HUES64 (cell line): ENCODE measurements around the gene AIG1.

Source experiments
- H3K27ac ChIP-seq: 2 replicates; pipeline ENCODE4 v1.7.0; 2013; ENCODE audit warnings: low read depth, low read length, inconsistent platforms
- H3K27me3 ChIP-seq: 2 replicates; pipeline ENCODE4 v1.6.1; 2013; ENCODE audit warnings: mild to moderate bottlenecking, low read length; ENCODE audit not compliant: insufficient read depth
- H3K36me3 ChIP-seq: 2 replicates; pipeline ENCODE4 v1.6.1; 2013; ENCODE audit warnings: mild to moderate bottlenecking, low read length; ENCODE audit not compliant: insufficient read depth
- H3K4me1 ChIP-seq: 2 replicates; pipeline ENCODE4 v1.6.1; 2013; ENCODE audit warnings: mild to moderate bottlenecking, low read length, moderate library complexity; ENCODE audit not compliant: insufficient read depth
- H3K4me3 ChIP-seq: 2 replicates; pipeline ENCODE4 v1.5.1; 2013; ENCODE audit warnings: mild to moderate bottlenecking, low read length, moderate library complexity
- H3K9ac ChIP-seq: 2 replicates; pipeline ENCODE4 v1.6.1; 2013; ENCODE audit warnings: mild to moderate bottlenecking, low read depth, low read length
- H3K9me3 ChIP-seq: 2 replicates; pipeline ENCODE4 v1.6.1; 2013; ENCODE audit warnings: low read depth, low read length; ENCODE audit not compliant: insufficient read depth
- WGBS: fragments of 150-250, 120-280 bp; methylation state at CpG from one replicate; pipeline ENCODE4 v1.1.7; 2013; ENCODE audit warnings: missing lambda C conversion rate; 5-methylcytosine and 5-hydroxymethylcytosine counted together

Gene AIG1

DNA sequence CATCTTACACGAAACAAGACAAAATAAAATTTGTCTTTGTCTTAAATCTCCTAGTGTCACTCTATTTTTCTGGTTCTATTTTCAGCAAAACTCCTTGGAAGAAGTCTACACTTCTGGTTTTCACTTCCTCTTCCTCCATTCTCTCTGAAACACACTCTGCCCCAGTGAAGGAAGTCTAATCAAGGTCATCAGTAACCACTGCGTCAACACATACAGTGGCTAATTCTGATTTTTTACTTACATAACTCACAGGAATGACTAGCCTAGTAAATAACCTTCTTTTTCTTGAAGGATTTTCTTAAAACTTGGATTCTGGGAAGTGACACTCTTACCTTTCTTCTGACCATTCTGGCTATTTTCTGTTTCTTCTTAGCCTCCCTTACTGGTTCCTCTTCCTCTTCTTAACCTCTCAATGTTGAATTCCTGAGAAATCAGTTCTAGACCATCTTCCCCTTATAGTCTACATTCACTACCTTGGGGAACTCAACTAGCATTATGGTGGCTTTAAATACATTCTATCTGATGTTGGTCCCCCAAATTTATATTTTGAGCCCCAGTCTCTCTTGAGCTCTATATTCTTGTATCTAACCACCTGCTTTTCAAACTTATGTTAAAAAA, 37.5 kb downstream of the AIG1 start:
- Histone ChIP-seq H3K9ac (no peak overlapping the region), H3K4me3 (no peak overlapping the region), H3K9me3 (no peaks in the 10 kb centered on the region), H3K27me3 (no peaks in the 10 kb centered on the region), H3K27ac (no peak overlapping the region), H3K36me3 (no peaks in the 10 kb centered on the region), H3K4me1 (no peaks in the 10 kb centered on the region)
- 93% methylated on average over 2 of the region's 2 CpGs for WGBS

DNA sequence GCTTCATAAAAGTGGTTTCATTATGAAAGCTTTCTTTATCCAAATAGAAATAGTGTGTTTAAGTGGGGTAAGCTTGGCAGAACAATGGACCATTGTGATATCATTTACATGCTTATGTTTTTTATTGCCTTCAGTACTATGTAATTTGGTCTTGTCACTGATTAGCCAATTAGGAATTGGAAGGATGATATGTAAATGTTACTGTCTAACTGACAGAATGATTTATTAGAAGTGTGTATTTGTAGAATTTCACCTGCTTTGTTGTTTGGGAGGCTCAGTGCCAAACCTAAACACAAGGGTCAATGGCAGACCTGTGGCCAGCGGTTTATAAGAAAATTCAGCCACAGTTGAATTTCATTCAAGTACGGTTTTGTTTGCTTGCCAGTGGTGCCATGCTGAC, 39.0 kb downstream of the AIG1 start:
- Histone ChIP-seq H3K9me3 (no peaks in the 10 kb centered on the region), H3K4me1 (no peaks in the 10 kb centered on the region), H3K9ac (no peak overlapping the region), H3K27ac (no peak overlapping the region), H3K4me3 (no peak overlapping the region), H3K36me3 (no peaks in the 10 kb centered on the region), H3K27me3 (no peaks in the 10 kb centered on the region)
- 92% methylated on average over 2 of the region's 2 CpGs for WGBS

DNA sequence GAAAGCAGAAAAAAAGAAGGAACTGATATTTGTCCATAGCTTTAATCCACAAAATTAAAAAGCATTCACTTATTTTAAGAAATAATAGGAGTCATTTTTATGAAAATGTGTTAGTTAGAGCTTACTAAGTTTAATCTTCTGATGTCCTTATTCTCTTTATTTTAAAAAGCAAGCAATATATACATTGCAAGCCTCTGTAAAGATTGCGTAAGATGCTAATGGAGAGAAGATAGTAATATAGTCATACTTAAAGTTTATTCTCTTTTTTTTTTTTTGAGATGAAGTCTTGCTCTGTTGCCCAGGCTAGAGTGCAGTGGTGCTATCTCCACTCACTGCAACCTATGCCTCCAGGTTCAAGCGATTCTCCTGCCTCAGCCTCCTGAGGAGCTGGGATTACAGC, 39.7 kb downstream of the AIG1 start:
- H3K27me3 ChIP-seq: no peaks in the 10 kb centered on the region
- no peak overlapping the region for H3K4me3 ChIP-seq
- no peak overlapping the region for H3K27ac ChIP-seq
- no peaks in the 10 kb centered on the region for H3K9me3 ChIP-seq
- 100% methylated on average over 1 of the region's 2 CpGs for WGBS
- no peaks in the 10 kb centered on the region for H3K4me1 ChIP-seq
- H3K36me3 ChIP-seq: no peaks in the 10 kb centered on the region
- no peak overlapping the region for H3K9ac ChIP-seq

DNA sequence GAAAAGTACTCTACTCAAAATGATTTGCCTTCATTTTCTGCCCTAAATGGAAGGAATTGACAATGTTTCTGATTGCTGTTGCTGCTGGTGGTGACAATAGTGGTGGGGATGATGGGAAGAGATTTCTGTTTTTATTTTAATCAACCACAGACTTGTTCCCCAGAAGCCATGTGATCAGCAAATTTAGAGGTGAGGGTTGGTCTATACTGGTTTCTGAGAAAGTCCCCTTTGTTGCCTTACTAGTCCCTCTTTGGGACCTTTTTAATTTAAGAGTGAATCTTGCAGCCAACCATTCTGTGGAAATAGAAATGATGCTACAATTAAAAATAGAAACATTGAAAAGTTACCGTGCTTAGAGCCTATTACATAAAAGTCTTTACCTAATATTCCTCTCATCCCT, 43.2 kb downstream of the AIG1 start:
- WGBS: 100% methylated on average over 1 of the region's 1 CpG
- H3K9ac ChIP-seq: no peak overlapping the region
- H3K4me3 ChIP-seq: no peak overlapping the region
- no peaks in the 10 kb centered on the region for H3K36me3 ChIP-seq
- H3K4me1 ChIP-seq: no peaks in the 10 kb centered on the region
- H3K9me3 ChIP-seq: no peaks in the 10 kb centered on the region
- H3K27ac ChIP-seq: no peak overlapping the region
- no peaks in the 10 kb centered on the region for H3K27me3 ChIP-seq

DNA sequence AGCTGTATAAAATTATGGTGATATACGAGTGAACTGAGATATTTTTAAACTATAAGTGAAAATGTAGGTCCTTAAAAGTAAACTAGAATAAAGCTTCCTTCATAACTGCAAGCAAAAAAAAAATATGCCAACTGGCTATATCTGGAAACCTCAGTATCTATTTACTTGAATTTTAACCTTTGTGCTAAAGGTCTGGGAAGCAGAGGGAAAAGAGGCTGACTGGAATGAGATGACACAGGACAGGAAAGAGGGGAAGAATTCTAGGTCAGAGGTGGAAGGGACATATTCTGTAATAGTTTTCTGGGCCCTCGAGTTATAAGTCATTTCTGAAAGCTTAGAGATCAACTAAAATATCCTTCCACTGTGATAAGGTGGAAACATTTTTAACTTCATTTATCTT, 46.8 kb downstream of the AIG1 start:
- no peak overlapping the region for H3K27ac ChIP-seq
- no CpG with 5 or more reads among the region's 2 CpGs for WGBS
- no peaks in the 10 kb centered on the region for H3K27me3 ChIP-seq
- no peaks in the 10 kb centered on the region for H3K4me1 ChIP-seq
- no peak overlapping the region for H3K9ac ChIP-seq
- no peaks in the 10 kb centered on the region for H3K36me3 ChIP-seq
- no peaks in the 10 kb centered on the region for H3K9me3 ChIP-seq
- no peak overlapping the region for H3K4me3 ChIP-seq

DNA sequence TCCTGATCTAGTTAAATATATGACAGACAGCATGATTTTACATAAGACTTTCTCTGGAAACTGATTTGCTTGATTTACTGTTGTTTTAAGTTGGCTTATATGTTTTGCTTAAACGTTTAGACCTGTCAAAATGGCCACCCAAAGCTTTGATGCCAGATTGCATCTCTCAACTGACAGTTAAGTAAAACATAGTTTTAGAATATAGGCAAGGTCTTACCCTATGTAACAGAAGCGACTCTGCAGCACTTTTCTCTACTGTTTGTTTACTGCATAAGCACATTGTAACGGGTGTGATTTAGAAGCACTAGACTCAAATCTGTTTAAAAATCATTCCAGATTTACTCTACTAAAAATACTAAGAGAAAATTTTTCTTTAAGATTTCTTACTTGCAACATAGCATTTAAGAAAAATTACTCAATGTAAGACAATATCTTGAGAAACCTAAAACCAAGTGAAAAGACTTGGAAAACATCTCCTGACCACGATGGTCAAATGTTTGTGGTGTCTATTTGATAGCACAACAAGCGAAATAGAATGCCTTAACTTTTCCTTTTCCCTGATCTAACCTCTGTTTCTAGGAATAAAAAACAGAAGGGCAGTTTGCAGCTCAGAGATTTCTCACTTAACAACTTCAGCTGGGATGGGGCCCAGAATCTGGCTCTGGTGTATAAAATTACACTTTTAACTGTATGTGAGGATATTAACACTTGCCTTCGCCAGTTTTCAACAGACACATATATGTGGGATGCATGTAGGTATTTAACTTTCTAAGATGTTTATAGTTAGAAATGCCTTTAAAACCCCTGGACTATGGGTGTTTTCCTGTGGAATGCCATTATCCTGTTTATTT, 47.4 kb downstream of the AIG1 start:
- Histone ChIP-seq H3K4me3 (no peak overlapping the region), H3K4me1 (no peaks in the 10 kb centered on the region), H3K36me3 (no peaks in the 10 kb centered on the region), H3K9me3 (no peaks in the 10 kb centered on the region), H3K27ac (no peak overlapping the region), H3K9ac (no peak overlapping the region), H3K27me3 (no peaks in the 10 kb centered on the region)
- WGBS: 88% methylated on average over 5 of the region's 6 CpGs

DNA sequence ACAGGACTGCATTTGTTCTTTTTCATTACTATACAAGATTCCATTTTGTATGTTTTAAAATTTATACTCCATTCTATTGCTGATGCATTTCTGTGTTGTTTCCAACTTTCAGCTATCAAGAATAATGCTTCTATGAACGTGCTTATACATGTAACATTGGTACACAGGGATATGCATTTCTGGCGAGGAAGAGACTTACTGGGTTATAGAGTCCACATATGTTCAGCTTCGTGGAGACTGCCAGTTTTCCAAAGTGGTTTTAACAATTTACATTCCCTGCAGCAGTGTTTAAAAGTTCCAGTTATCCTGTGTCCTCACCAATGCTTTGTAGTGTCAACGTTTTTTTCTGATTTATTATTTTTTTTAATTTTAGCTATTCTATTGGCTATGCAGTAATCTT, 48.5 kb downstream of the AIG1 start:
- H3K36me3 ChIP-seq: no peaks in the 10 kb centered on the region
- 90% methylated on average over 3 of the region's 4 CpGs for WGBS
- H3K9me3 ChIP-seq: no peaks in the 10 kb centered on the region
- H3K9ac ChIP-seq: no peak overlapping the region
- H3K27ac ChIP-seq: no peak overlapping the region
- H3K27me3 ChIP-seq: no peaks in the 10 kb centered on the region
- no peaks in the 10 kb centered on the region for H3K4me1 ChIP-seq
- no peak overlapping the region for H3K4me3 ChIP-seq

DNA sequence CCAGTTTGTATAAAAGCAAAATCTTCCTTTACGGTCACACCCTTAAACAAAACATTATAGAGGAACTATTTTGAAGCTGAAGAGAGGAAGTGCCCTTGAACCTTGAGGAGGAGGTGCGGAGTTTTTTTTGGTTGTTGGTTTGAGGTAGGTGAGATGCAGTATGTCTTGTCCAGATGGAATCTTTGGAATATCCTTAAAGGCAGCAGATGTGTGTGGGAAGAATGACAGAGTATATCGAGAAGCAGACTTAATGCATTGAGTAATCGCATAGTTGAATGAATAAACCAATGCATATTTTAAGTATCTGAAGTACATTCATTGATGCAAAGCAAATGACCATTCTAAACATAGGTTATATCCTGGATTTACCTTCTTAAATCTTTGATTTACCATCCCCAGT, 49.9 kb downstream of the AIG1 start:
- no peak overlapping the region for H3K4me3 ChIP-seq
- no peaks in the 10 kb centered on the region for H3K4me1 ChIP-seq
- no peak overlapping the region for H3K9ac ChIP-seq
- H3K36me3 ChIP-seq: no peaks in the 10 kb centered on the region
- WGBS: 95% methylated on average over 4 of the region's 4 CpGs
- H3K9me3 ChIP-seq: no peaks in the 10 kb centered on the region
- H3K27me3 ChIP-seq: no peaks in the 10 kb centered on the region
- no peak overlapping the region for H3K27ac ChIP-seq

DNA sequence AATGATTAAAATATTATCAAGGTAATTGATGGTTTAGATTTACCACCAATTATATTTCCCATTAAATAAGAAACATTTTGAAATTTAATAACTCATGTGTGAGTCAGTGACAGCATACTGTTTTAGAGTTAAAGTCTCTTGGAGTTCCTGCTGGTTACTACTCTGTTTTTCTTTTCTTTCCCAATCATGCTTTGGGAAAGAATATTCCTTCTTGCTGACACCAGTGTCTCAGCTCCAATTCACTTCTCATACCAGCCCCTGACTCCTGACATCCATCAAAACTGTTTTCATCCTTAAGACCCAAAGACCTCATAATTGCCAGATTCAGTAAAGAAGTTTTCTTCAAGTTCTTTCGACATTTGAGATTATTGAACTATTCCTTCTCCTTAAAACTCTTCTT, 50.3 kb downstream of the AIG1 start:
- no peak overlapping the region for H3K27ac ChIP-seq
- H3K27me3 ChIP-seq: no peaks in the 10 kb centered on the region
- no peaks in the 10 kb centered on the region for H3K9me3 ChIP-seq
- H3K9ac ChIP-seq: no peak overlapping the region
- H3K36me3 ChIP-seq: no peaks in the 10 kb centered on the region
- no peak overlapping the region for H3K4me3 ChIP-seq
- no peaks in the 10 kb centered on the region for H3K4me1 ChIP-seq
- WGBS: 95% methylated on average over 1 of the region's 1 CpG

DNA sequence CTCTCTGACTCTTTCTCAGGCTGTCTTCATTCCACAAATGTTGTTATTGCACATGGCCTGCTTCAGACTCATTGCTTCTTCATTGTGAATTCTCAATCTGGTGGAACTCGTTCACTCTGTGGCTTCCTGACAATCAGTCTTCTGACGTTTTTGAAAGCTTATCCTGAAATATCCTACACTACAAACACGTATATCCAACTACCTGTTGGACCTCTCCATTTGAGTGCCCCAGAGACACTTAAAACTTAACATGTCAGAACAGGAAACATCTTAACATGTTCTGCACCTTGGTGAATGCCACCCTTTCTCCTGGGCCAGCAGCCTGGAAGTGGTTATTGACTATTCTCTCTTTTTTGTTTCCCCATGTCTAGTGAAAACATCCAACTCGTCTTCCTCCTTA, 50.8 kb downstream of the AIG1 start:
- WGBS: 89% methylated on average over 4 of the region's 4 CpGs
- Histone ChIP-seq H3K27ac (no peak overlapping the region), H3K4me3 (no peak overlapping the region), H3K9me3 (no peaks in the 10 kb centered on the region), H3K9ac (no peak overlapping the region), H3K36me3 (no peaks in the 10 kb centered on the region), H3K27me3 (no peaks in the 10 kb centered on the region), H3K4me1 (no peaks in the 10 kb centered on the region)

DNA sequence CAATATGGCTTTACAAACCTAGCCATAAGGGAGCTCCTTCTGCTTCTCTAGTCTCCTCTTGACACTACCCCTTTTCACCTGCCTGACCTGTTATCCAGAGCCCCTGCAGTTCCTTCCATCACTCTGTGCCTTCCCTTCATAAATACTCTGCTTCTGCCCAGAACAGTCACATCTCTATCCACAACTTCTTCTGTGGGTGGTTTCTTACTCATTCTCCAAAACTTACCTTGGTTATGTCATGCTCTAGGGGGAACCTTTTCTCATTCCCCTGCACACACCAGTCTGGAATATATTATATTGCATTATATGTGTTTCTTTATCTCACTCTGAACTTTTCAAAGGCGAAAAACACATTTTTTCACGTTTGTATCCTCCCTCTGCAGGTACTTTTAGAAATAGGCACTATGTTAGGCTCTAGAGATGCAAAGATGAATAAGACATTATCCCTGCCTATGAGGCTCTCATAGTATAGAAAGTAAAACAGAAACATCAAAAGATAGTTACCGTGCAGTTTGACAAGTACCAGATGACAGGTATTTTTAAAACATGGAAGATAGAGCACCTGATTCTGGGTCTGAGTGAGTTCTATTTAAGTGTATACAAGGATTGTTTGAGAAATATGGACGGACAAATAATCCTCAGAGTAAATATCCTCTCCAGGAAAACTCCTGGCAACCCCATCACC, 51.5 kb downstream of the AIG1 start:
- Histone ChIP-seq H3K4me1 (no peaks in the 10 kb centered on the region), H3K27ac (no peak overlapping the region), H3K9me3 (no peaks in the 10 kb centered on the region), H3K27me3 (no peaks in the 10 kb centered on the region), H3K4me3 (no peak overlapping the region), H3K9ac (no peak overlapping the region), H3K36me3 (no peaks in the 10 kb centered on the region)
- WGBS: 90% methylated on average over 4 of the region's 4 CpGs
